SK-N-SH (cell line): ENCODE measurements around the gene PIGC.

Experiments
- CHD2 ChIP-seq: fragments of 150-350 bp; IDR thresholded peaks from 2 replicates; pipeline ENCODE4 v1.6.1; 2018; ENCODE audit warnings: low read length; ENCODE audit not compliant: partially characterized antibody
- EZH2phosphoT487 ChIP-seq: fragments of 200-600 bp; sonication (generic); IDR thresholded peaks from 2 replicates; pipeline ENCODE4 v1.6.1; 2017; ENCODE audit warnings: low read depth, mixed run types, mild to moderate bottlenecking, antibody characterized with exemption, moderate library complexity, borderline replicate concordance
- JUND ChIP-seq: IDR thresholded peaks from 2 replicates; pipeline ENCODE4 v1.4.0; 2012
- RAD21 ChIP-seq: IDR thresholded peaks from 2 replicates; pipeline ENCODE4 v1.6.1; 2012; ENCODE audit warnings: mild to moderate bottlenecking, low read length
- YY1 ChIP-seq: IDR thresholded peaks from 2 replicates; pipeline ENCODE4 v1.4.0; 2012; ENCODE audit warnings: low read depth, mild to moderate bottlenecking
- ZBTB33 ChIP-seq: IDR thresholded peaks from 2 replicates; pipeline ENCODE4 v1.4.0; 2012; ENCODE audit warnings: low read depth, borderline replicate concordance
- TF ChIP-seq, protein P1 (sequence below): fragments of 200-600 bp; sonication (generic); IDR thresholded peaks from 2 replicates; pipeline ENCODE4 v1.6.1; 2017; ENCODE audit warnings: antibody characterized with exemption, mild to moderate bottlenecking, moderate library complexity
- TF ChIP-seq, protein P2 (sequence below): fragments of 150-350 bp; IDR thresholded peaks from 2 replicates; pipeline ENCODE4 v1.6.1; 2017; ENCODE audit warnings: antibody characterized with exemption, low read length, low read depth, borderline replicate concordance

DNA sequence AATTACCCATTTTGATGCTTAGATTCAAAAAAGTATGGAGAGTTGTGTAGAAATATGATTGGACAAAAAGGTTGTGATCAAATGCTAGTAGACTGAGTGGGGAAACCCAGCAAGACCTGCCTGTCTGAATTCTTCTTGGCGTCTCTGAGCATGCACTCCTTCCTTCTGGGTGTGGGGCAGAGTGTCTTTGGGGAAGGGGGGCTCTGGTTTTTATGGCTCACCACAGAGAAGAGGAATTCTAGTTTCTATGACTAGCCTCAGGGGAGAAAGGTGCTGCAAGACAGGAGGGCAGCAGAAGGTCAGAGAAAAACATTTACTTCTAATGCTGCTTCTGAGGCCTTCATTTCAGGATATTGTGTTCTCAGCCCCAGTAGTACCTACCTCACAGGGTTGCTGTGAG lies 33.9 kb upstream of the PIGC start:
- TF ChIP-seq, protein P1, sequence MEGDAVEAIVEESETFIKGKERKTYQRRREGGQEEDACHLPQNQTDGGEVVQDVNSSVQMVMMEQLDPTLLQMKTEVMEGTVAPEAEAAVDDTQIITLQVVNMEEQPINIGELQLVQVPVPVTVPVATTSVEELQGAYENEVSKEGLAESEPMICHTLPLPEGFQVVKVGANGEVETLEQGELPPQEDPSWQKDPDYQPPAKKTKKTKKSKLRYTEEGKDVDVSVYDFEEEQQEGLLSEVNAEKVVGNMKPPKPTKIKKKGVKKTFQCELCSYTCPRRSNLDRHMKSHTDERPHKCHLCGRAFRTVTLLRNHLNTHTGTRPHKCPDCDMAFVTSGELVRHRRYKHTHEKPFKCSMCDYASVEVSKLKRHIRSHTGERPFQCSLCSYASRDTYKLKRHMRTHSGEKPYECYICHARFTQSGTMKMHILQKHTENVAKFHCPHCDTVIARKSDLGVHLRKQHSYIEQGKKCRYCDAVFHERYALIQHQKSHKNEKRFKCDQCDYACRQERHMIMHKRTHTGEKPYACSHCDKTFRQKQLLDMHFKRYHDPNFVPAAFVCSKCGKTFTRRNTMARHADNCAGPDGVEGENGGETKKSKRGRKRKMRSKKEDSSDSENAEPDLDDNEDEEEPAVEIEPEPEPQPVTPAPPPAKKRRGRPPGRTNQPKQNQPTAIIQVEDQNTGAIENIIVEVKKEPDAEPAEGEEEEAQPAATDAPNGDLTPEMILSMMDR: no peak
- TF ChIP-seq YY1 (no peak), RAD21 (no peak), JUND (no peak), ZBTB33 (no peak), EZH2phosphoT487 (no peak), CHD2 (no peak)
- TF ChIP-seq, protein P2, sequence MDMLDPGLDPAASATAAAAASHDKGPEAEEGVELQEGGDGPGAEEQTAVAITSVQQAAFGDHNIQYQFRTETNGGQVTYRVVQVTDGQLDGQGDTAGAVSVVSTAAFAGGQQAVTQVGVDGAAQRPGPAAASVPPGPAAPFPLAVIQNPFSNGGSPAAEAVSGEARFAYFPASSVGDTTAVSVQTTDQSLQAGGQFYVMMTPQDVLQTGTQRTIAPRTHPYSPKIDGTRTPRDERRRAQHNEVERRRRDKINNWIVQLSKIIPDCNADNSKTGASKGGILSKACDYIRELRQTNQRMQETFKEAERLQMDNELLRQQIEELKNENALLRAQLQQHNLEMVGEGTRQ: no peak
